ENCODE results near the gene RPUSD4.

RPUSD4 gene

DNA sequence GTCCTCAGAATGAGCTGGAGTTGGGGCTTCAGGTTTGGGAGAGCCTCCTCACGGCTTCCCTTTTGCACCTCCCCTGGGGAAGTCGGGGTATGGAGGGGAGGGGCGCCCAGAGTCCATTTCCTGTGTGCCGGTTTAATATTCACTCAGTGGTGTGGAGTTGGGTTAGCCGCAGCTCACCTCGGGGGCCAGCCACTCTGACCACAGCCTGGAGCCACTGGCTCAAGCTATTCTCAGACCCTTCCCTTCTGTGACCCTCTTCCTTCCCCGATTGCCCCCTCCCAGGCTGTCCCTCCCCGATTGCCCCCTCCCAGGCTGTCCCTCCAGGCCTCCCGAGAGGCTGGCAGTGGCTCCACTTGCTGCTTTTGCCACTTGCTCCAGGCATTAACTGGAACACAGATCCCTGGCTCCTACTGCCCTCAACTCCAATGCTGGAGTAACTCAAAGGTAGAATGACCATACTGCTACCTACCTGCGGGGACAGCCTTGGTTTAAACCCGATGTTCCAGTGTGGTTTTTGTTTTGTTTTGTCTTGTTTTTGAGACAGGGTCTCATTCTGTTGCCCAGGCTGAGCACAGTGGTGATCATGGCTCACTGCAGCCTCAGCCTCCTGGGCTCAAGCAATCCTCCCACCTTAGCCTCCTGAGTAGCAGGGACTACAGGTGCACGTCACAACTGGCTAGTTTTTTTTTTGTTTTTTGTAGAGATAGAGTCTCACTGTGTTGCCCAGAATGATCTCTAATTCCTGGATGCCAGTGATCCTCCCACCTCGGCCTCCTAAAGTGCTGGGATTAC is 29.3 kb downstream of the RPUSD4 start:
- no peak for DNase-seq

DNA sequence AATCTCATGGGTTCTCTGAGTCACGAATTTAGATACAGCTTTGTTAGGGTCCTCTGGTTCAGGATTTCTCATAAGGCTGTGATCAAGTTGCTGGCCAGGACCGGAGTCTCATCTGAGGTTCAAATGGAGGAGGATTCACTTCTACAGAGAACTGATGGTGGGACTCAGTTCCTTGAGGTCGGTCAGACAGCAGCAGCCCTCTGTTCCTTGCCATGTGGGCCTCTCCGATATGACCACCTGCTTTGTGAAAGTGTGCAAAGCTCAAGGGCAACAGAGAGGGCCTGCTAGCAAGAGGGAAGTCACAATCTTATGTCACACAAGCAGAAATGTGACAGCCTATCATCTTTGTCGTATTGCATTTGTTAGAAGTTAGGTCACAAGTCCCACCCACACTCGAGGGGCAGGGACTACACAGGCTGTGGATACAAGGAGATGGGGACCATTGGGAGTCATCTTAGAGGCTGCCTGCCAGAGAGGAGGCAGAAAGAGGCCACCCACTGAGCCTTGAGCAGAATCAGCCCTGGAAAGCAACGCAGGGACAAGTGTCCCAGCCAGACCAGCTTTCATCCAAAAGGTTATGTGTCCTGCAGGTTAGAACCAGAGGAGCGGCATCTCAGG is 34.5 kb downstream of the RPUSD4 start:
- DNase-seq, result no peak

DNA sequence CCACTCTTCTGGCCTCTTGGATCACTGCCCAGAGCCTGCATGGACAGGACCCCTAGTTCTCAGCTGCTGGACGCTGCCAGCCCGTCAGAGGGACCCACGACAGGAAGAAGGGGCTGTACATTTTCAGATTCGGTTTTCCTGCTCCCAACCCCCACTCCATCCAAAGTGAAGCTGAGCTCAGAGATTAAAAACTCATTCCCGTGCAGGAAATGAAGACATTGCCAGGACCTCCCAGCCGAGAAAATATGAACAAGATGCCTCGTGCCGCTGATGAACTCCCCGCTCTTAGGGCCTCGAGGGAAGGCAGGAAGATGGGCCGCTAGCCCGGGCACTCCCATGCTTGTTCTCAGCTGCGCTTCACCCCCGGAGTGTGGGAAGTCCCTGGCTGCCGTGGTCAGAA is 36.1 kb downstream of the RPUSD4 start:
- DNase-seq, result no peak

DNA sequence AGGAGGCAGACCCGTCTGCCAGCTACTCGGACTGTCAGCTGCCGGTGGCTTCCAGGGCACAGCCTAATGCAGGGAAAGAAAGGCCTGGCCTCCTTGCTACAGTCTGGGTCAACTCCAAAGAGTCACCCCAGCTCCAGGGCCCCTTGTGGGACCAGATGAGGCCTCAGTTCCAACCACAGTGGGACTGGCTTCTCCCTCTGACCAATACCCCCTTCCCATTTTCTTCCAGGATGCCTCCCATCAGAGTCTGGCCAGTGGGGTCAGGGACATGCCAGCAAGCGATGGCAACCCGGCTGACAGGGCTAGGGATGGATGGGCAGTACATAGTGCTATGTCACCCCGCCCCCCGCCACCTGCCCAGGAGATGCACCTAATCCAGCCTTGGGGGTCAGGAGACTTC is 36.6 kb downstream of the RPUSD4 start:
- no peak for DNase-seq

DNA sequence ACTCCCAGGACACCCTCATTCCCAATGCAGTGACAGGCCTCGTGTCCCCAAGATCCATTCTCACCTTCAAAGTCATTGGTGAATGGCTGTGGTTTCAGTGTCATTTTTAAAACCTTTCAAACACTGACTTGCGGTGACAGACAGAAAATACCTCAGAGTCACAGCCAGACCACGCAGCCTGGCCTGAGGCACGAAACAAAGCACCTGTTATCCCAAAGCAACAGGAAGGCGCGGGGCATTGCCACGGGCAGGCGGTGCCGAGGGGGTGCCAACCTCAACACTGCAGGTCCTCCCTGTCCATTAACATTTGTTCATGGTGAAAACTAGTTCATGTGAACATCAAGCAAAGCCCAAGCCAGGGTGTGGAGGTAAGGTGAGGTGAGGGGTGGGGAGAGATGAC is 38.2 kb downstream of the RPUSD4 start:
- DNase-seq, result no peak

DNA sequence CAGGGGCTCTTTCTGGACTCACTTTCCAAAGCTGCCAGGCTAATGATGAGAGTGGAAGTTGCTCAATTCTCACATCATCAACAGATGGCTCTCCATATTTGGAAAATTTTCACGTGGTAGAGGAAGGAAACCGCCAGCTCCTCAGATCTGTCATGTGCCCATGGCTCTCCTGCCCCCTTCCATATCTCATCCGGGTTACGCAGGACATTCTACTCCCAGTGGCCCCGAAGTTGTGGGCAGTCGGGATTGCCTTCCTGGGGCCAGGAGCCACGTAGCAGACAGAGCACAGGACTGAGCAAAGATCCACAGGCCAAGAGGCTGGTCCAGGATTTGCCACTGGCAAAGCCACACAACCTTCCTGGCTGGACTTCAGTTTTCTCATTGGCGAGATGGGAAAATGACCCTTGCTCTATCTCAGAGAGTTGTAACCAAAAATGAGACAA is 38.8 kb downstream of the RPUSD4 start:
- DNase-seq, result peak; percentile 72 to 83

DNA sequence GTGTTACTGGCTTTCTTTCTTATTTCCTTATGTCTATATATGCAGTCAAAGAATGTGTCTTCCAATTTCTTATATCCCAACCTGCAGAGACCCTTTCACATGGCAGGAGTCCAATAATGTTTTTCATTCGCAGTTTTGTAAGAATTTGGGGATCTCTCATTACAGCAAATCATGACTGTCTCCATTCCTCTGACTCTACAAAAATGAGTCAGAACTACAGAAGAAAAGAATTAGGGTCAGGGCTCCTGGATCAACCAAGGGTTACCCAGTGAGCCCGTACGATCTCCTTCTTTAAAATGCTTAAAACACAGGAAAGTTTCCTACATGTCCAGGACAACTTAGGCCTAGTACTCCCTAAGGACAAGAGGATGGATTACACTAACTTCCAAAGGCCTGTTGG is 42.2 kb downstream of the RPUSD4 start:
- no peak for DNase-seq

DNA sequence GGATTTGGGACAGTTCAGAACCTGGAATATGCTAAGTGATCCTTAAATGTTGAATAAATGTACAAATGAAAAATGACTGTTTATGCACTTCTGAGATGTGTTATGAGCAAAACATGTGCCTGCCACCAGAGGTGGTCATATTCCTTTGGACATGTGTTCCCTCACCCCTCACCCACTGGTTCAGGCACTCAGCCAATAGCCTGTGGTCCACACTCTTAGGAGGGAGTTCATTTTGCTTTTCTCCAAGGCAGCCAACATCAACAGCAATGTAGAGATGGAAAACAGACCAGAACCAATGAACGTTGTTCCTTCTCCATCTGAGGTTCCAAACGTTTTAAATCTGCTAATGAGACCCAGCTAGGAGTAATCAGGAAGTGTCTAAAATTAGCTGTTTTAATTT is 44.0 kb downstream of the RPUSD4 start:
- no peak for DNase-seq

DNA sequence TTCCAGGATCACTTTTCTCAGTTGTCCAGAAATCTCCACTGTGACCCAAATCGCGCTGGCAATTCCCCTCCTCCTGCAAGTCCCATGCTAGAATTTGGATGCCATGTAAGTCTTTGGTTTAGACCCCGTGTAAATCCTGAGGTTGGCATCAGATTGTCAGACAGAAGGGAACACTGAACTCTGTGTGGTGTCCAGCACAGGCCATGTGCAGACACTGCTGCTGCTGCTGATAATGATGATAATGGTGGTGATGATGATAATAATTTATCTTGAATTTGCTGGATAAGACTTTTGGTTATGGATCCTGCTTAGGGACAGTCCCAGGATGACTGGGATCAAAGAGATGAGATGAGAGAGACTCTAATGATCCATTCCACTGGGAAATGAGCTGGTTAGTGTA is 45.0 kb downstream of the RPUSD4 start:
- DNase-seq, result no peak

DNA sequence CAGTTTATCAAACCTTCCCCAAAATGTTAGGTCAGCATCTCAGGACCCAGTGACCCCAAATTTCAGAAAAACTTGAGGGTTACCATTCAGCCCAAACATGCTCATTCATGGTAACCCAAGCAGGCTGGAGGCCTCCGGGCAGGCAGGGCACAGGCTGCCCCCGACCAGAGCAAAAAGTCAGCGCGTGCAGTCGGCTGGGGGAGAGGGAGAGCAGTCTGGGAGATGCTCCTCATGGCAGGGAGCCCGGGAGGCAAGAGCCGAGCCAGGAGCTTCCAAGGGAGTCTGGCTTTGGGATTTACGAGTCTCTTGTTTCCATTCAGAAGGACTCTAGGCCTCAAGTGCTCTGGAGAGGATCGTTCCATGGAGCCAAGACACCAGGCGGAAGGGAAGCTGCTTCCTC is 45.7 kb downstream of the RPUSD4 start:
- DNase-seq, result no peak

DNA sequence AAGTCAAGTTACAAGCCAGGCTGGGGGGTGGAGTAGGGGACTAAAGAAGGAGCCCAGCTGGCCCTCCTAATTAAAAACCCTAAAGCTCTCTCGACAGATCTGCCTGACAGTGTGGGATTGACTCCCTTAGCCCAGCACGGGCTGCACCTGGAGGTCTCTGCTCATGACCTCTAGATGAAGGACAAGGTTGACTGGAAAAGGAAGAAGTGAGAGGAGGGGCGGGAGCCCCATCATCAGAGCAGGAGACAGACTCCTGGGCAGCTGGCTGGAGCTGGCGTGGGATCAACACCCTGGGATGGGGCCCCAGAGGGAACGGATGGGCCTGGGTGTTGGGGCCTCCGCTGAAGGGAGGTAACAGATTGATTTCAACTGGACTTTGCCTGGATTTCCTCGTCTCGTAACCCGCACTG is 46.1 kb downstream of the RPUSD4 start:
- DNase-seq, result no peak

DNA sequence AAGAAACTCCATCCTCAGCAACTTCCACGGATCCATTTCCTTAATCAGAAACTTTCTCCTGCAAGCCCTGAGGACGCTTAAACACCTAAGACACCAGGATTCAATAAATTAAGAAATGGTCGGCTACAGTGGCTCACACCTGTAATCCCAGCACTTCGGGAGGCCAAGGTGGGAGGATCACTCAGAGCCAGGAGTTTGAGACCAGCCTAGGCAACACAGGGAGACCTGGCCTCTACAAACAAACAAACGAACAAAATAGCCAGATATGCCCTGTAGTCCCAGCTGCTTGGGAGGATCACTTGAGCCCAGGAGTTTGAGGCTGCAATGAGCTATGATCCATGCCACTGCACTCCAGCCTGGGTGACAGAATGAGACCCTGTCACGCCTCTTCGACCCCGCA is 46.7 kb downstream of the RPUSD4 start:
- DNase-seq, result no peak

DNA sequence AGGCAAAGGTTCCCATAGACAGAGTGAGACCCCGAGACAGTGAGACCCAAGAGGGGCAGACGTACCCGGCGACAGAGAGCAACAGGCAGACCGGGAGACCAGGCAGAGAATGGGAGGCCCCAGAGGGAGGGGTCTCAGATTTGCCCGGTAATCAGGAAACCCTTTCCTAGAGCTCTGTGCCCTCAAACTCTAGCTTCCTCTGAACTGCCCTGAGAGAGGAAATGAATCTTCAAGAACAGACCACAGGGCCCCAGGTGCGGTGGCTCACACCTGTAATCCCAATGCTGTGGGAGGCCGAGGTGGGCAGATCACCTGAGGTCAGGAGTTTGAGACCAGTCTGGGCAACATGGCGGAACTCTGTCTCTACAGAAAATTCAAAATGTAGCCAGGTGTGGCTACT is 47.7 kb downstream of the RPUSD4 start:
- no peak for DNase-seq

DNA sequence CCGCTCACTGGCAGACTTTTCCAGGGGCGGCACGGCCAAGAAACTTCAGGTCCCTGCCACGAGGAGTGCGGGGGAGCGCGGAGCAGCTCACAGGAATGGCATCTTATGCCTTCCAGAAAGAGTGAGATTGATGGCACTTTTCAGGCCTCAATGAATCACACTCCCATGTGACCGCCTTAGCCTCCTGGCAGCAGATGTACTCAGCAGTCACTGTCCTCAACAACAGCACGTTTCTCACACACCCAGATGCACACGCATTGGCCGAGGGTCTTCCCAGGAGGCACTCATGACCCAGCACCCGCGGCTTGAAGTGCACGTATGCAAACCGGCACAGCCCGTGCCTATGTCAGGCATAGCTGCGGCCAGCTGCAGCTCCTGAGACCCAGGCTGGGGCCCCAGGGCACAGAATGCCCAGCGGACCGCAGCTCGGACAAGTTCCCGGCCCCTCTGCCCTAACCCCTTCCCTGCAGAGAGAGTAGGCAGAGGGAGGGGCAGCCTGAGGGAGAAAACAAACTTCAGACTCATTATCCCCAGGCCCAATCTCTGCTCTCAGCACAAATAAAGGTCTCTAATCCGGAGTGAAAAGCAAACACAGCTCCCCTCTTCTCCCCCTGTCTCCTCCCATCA is 48.3 kb downstream of the RPUSD4 start:
- DNase-seq, result no peak

DNA sequence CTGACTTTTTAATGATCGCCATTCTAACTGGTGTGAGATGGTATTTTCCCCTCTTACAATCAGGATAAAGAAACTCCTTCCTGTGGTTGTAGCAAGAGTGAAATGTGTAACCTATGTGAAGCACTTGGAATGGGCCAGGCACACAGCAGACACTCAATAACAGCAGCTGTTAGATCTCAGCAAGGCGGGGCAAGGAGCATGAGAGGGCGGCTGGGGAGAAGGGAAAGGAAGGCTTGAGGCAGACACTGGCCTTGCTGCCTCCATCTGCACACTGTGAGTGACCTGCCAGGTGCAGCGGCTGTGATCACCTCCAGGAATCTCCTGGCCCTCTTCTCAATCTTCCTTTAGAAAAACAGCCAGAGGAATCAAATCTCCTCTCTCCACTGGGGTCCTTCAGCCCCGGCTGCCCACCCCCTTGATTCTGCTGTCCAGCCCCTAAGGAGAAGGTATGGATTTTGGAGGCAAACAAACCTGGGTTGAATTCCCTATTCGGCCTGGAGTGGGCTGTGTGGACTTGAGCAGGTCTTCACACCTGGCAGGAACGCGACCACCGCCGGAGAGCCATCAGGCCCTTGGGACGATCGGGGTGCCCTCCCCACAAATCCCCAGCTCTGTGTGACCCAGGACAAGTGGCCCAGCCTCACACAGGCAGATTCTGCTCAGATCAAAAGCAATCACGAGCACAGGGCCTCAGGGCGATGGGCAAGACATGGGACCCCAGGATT is 49.0 kb downstream of the RPUSD4 start:
- no peak for DNase-seq

DNA sequence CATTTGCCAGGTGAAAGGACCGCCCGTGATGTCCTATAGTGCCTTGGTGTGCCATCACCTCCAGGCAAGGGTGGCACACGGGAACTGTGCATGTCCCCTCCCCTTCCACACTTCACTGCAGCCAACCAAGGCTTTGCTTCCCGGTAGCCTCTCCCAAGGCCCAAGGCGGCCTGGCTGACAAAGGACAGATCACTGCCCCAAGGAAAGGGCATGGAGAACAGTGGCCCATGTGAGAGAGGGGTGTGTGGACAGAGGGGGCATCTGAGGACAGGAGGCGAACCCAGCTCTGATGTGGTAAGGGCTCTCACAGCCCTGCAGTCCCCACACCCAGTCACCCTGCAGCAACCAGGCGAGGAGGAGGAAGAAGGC is 50.4 kb downstream of the RPUSD4 start:
- no peak for DNase-seq

DNA sequence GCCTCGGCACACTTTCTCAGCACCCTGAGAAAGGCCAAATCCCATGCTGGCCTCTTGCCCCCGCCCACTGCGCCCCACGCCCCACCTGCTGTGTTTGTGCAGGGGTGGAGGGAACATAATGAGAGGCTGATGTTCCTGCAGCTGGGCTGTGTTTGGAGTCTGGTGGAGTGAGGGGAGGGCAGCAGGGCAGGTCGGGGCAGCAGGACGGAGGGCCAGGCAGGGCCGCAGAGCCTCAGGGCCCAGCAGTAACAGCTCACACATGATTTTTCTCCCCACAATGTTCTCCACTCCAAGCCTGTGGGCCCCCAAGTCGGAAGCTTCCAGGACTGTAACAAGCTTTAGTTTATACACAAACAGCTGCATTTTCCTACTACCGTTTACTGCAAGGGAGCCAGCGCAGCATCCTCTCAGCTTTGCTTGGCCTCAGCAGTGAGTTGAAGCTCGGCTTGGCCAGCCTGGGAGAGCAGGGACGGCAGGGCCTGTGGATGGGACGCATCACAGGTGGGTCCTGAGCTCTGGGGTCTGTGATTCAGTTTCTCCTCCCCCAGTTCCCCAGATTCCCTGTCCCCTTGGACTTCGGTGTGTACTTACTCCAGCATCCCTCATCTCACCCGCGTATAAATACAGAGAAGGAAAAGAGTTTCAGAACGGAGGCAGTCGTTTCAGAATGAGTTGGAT is 51.0 kb downstream of the RPUSD4 start:
- DNase-seq, result no peak

DNA sequence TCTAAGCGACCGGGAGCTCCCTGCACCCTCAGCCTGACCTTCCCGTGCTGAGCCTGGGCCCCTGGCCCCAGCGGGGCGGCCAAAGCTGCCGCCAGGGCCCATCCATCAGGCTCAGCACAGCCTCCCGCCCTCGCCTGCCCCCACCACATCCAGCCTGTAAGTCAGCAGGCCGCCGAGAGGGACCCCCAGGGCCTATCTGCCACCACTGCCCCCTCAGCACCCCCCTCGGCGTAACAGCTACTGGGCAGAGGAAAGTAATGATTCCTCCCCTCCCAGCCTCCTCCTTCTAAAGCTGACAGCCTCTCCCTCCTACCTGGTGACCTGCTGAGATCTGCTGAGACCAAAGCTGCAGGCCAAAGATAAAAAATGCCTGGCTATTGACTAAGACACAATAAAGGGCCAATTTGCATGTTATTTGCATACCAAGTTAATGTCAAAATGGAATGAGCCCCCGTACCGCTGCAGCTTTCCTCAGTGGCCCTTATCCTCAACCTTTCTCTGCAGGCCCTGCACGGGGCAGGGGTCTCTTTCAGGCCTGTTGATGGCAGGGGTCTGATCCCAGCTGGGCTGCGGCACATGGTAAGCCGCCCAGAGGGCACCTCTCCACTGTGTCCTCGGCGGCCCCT is 51.6 kb downstream of the RPUSD4 start:
- no peak for DNase-seq

DNA sequence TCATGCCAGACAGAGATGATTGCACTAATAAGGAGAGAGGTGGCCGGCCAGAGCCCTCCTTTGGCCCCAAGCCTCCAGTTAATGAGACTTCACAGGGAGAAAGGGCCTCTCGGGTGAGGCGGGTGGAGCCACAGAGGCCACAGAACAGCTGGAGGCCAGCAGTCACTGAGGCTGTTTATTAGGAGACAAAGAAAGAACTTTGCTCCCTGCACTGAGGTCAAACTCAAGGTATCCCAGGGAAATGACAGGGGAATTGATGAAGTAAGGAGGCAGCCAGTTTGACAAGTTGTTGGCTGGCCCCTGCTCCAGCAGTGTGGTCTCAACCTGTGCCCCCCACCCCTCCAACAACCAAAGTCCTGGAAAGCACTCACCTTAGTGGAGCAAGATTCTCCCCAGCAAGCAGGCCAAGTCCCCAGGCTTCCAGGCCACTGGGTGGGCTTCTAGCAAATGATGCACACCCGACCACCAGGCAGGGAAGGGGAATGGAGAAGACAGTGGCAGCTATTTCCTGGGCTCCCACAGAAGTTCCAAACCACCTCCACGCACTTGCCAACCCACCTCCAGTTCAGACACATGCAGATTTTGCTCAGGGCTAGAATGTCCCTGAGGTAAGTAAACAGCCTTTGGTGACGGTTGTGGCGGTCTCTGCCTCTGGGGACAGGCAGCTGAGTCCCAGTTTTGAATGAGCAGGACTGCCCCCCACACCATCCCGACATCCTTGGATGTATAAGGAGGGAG is 53.2 kb downstream of the RPUSD4 start:
- no peak for DNase-seq

DNA sequence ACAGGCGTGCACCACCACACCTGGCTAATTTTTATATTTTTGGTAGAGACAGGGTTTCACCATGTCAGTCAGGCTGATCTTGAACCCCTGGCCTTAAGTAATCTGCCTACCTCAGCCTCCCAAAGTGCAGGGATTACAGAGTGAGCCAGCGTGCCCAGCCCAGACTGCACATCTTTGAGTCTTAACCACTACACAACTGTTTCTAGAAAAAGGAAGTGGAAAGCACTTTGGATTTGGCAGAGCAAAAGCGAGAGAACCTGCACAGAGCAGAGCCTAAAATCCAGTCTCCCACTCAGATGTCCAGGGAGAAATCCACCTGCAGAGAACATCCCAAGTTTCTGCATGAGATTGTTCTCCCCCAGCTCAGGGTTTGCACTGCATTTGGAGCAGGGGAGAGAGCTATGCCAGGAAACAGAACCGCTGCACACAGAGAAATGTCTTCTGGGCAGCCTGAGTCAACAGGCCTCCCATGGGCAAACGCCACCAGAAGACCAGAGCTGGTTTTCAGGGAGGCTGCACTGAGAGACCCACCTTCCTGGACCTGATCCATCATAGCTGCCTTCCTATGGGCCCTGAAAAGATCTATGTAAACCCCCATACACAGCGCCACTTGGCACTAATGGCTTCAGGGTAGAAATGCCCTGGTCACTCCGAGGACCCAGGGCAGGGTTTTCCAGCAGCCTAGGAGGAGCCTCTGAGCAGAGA is 54.0 kb downstream of the RPUSD4 start:
- peak; percentile 32 to 35 for DNase-seq

DNA sequence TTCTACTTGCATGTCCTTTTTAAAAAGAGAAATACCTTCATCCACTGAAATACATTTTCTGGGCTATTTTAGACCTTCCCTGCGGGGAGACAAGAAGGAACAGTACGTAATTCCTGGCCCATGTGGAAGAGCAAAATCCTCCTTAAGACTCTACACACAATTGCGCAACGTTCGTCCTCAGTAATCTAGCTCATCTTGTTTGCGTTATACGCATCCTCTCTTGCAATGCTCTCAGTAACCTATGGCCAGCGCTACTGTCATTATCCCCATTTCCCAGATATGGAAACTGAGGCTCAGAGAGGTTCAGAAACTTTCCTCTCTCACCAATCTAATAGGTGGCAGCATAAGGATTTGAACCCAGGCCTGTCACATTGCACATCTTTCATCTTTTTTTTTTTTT is 54.6 kb downstream of the RPUSD4 start:
- no peak for DNase-seq
